ENCODE measurements around the gene TBC1D22A.

The TBC1D22A gene

GRCh38 chr22:47196881-47197772, 434.7 kb downstream of the TBC1D22A start:
- H3K9ac ChIP-seq (ENCODE audit: low read depth, low read length): no peak overlapping the region
- no peaks in the 10 kb centered on the region for H3K9me3 ChIP-seq (ENCODE audit: control insufficient read depth, insufficient read depth, low read length)
- H3K4me1 ChIP-seq (ENCODE audit: insufficient read depth, low read length): no peaks in the 10 kb centered on the region
- no peaks in the 10 kb centered on the region for H3K36me3 ChIP-seq (ENCODE audit: insufficient read depth, low read length)

GRCh38 chr22:47197773-47198500, 435.5 kb downstream of the TBC1D22A start:
- Histone ChIP-seq H3K9me3 (ENCODE audit: control insufficient read depth, insufficient read depth, low read length) (no peaks in the 10 kb centered on the region), H3K9ac (ENCODE audit: low read depth, low read length) (no peak overlapping the region), H3K4me1 (ENCODE audit: insufficient read depth, low read length) (no peaks in the 10 kb centered on the region), H3K36me3 (ENCODE audit: insufficient read depth, low read length) (no peaks in the 10 kb centered on the region)

- no peaks in the 10 kb centered on the region for H3K9me3 ChIP-seq (ENCODE audit: control insufficient read depth, insufficient read depth, low read length)
- H3K9ac ChIP-seq (ENCODE audit: low read depth, low read length): no peak overlapping the region
- no peaks in the 10 kb centered on the region for H3K36me3 ChIP-seq (ENCODE audit: insufficient read depth, low read length)
- no peaks in the 10 kb centered on the region for H3K4me1 ChIP-seq (ENCODE audit: insufficient read depth, low read length)
Measured at GRCh38 chr22:47198801-47199251, 436.4 kb downstream of the TBC1D22A start.

- no peak overlapping the region for H3K9ac ChIP-seq (ENCODE audit: low read depth, low read length)
- no peaks in the 10 kb centered on the region for H3K9me3 ChIP-seq (ENCODE audit: control insufficient read depth, insufficient read depth, low read length)
- H3K36me3 ChIP-seq (ENCODE audit: insufficient read depth, low read length): no peaks in the 10 kb centered on the region
- H3K4me1 ChIP-seq (ENCODE audit: insufficient read depth, low read length): no peaks in the 10 kb centered on the region
Measured at GRCh38 chr22:47199261-47199978, 437.0 kb downstream of the TBC1D22A start.

- Histone ChIP-seq H3K9ac (ENCODE audit: low read depth, low read length) (no peak overlapping the region), H3K4me1 (ENCODE audit: insufficient read depth, low read length) (no peaks in the 10 kb centered on the region), H3K9me3 (ENCODE audit: control insufficient read depth, insufficient read depth, low read length) (no peaks in the 10 kb centered on the region), H3K36me3 (ENCODE audit: insufficient read depth, low read length) (no peaks in the 10 kb centered on the region)
Measured at GRCh38 chr22:47199979-47200272, 437.5 kb downstream of the TBC1D22A start.

- Histone ChIP-seq H3K36me3 (ENCODE audit: insufficient read depth, low read length) (no peaks in the 10 kb centered on the region), H3K4me1 (ENCODE audit: insufficient read depth, low read length) (no peaks in the 10 kb centered on the region), H3K9ac (ENCODE audit: low read depth, low read length) (no peak overlapping the region), H3K9me3 (ENCODE audit: control insufficient read depth, insufficient read depth, low read length) (no peaks in the 10 kb centered on the region)
Measured at GRCh38 chr22:47200273-47201051, 438.0 kb downstream of the TBC1D22A start.

- H3K36me3 ChIP-seq (ENCODE audit: insufficient read depth, low read length): no peaks in the 10 kb centered on the region
- H3K4me1 ChIP-seq (ENCODE audit: insufficient read depth, low read length): no peaks in the 10 kb centered on the region
- H3K9ac ChIP-seq (ENCODE audit: low read depth, low read length): no peak overlapping the region
- no peaks in the 10 kb centered on the region for H3K9me3 ChIP-seq (ENCODE audit: control insufficient read depth, insufficient read depth, low read length)
Measured at GRCh38 chr22:47201186-47201995, 438.9 kb downstream of the TBC1D22A start.

GRCh38 chr22:47201996-47202818, 439.8 kb downstream of the TBC1D22A start:
- Histone ChIP-seq H3K4me1 (ENCODE audit: insufficient read depth, low read length) (no peaks in the 10 kb centered on the region), H3K9me3 (ENCODE audit: control insufficient read depth, insufficient read depth, low read length) (no peaks in the 10 kb centered on the region), H3K9ac (ENCODE audit: low read depth, low read length) (no peak overlapping the region), H3K36me3 (ENCODE audit: insufficient read depth, low read length) (no peaks in the 10 kb centered on the region)

- Histone ChIP-seq H3K4me1 (ENCODE audit: insufficient read depth, low read length) (no peaks in the 10 kb centered on the region), H3K9ac (ENCODE audit: low read depth, low read length) (no peak overlapping the region), H3K9me3 (ENCODE audit: control insufficient read depth, insufficient read depth, low read length) (no peaks in the 10 kb centered on the region), H3K36me3 (ENCODE audit: insufficient read depth, low read length) (no peaks in the 10 kb centered on the region)
Measured at GRCh38 chr22:47202819-47203553, 440.5 kb downstream of the TBC1D22A start.

- no peaks in the 10 kb centered on the region for H3K9me3 ChIP-seq (ENCODE audit: control insufficient read depth, insufficient read depth, low read length)
- no peaks in the 10 kb centered on the region for H3K4me1 ChIP-seq (ENCODE audit: insufficient read depth, low read length)
- H3K36me3 ChIP-seq (ENCODE audit: insufficient read depth, low read length): no peaks in the 10 kb centered on the region
- H3K9ac ChIP-seq (ENCODE audit: low read depth, low read length): no peak overlapping the region
Measured at GRCh38 chr22:47203554-47203991, 441.1 kb downstream of the TBC1D22A start.

- Histone ChIP-seq H3K36me3 (ENCODE audit: insufficient read depth, low read length) (no peaks in the 10 kb centered on the region), H3K4me1 (ENCODE audit: insufficient read depth, low read length) (no peaks in the 10 kb centered on the region), H3K9me3 (ENCODE audit: control insufficient read depth, insufficient read depth, low read length) (no peaks in the 10 kb centered on the region), H3K9ac (ENCODE audit: low read depth, low read length) (no peak overlapping the region)
Measured at GRCh38 chr22:47204002-47204979, 441.8 kb downstream of the TBC1D22A start.

All from ES-I3 (cell line).